GM18511 (cell line): ENCODE measurements around the gene BRD9.
"Not testable (repeated sequence)": the region's sequence is repeated elsewhere in the genome, so short reads cannot be mapped to it uniquely, and the experiment has no call there.

Experiments used
- ATAC-seq: cut with Tn5 transposase; IDR thresholded peaks from one replicate; pipeline ENCODE4 v1.9.1; 2021; ENCODE audit warnings: mild to moderate bottlenecking, moderate library complexity; ENCODE audit not compliant: unreplicated experiment

The BRD9 gene

DNA sequence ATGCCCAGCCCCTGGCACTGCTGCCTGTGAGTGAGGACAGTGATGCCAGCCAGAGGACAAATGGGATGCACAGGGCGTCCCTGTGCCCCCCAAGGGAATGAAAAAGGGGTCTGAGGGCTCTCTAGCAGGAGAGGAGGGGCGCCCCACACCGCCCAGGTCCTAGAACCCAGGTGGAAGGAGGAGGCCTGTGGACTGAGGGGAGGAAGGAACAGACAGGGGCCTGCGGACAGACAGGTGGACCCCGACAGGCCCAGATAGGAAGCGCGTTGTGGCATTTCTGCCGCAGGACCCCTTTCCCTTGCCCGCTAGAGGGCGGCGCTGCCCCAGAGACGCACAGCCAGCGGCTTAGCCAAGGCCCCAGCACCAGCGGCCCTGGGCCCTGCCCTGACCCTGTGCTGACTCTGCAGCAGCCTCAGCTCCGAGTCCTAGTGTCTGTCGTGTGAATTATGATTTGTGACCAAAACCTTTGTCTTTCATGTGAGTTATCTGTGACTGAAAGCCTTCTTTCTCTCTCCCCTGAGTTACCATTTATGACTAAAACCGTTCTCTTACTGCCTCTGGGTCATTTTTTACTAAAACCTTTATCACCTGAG lies 30.8 kb upstream of the BRD9 start:
- no peak for ATAC-seq

DNA sequence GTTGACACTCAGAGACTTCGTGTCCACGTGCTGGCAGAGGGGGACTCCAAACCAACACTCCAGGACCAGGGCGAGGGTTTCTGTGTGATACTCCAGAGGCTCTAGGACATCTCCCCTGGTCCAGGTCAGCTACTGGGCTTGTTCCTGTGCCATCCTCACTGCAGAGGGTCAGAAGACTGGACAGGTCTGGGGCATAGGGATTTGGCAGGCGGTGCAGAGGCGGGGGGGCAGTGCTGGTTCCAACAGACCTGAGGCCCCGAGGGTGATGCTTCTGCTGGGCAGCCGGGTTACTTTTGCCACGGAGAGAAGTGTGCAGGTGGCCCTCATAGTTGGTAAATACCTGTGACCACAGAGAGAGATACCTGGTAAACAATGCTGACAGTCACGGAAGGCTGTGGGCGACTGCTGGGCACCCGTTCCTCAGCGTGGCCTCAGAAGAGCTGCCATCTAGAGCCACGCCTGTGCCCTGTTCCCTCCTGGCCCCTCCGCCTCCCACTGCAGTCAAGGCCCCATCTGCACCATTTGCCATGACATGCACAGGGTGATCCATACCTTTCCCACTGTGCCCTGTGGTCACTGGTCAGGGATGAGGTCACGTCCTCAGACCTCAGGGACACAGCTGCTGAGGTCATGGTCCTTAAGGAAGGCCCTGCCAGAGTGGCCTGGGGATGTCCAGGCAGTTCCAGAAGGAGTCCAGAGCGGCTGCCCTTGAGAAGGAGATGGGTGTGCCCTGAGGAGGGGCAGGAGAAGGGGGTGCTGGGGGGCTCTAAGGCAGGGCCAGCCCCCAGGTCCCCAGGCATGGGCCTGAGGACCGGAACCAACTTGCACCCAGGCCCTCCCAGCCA lies 30.1 kb upstream of the BRD9 start:
- ATAC-seq: no peak

- no peak for ATAC-seq
These were observed 29.1 kb upstream of the BRD9 start for GRCh38 chr5:921456-922435.

- no peak for ATAC-seq
These were observed 27.7 kb upstream of the BRD9 start for GRCh38 chr5:920321-920720.

DNA sequence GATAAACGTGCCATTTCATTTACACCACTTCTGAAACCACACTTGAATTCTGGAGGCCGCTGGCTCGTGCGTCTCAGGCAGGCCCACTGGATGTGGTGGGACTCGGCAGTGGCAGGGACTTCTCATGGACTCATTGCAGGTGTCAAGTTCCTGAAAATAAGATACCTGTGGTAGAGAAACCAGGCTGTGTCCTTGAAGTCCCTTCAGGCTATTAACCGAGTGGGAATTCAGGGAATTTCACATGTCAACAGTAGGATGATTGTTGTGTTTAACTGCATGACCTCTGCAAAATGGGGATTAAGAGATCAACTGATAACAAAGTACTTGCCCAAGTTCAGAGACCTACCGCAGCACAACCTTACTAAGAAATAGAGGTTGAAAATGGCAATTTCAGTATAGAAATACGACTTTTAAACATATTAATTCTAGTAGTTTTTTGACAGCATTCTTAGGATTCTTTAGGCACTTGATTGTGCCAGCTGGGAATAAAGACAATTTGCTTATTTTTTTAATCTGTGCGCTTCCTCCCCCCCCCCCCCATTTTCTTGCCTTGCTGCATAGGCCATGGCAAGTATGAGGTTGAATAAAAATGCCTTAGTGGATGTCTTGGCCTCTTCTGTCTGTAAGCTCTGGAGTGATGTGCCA lies 26.9 kb upstream of the BRD9 start:
- no peak for ATAC-seq

DNA sequence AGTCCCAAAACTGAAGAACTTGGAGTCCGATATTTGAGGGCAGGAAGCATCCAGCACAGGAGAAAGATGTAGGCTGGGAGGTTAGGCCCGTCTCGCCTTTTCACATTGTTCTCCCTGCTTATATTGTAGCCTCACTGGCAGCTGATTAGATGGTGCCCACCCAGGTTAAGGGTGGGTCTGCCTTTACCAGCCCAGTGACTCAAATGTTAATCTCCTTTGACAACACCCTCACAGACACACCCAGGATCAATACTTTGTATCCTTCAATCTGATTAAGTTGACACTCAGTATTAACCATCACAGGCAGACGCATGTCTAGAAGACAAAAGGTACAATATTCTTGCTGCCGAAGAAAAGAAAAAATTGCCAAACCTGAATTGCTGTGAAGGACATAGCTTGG lies 26.1 kb upstream of the BRD9 start:
- ATAC-seq: not testable (repeated sequence)

GRCh38 chr5:916441-917293 lies 24.1 kb upstream of the BRD9 start:
- ATAC-seq: no peak

GRCh38 chr5:915946-916345 lies 23.3 kb upstream of the BRD9 start:
- ATAC-seq: no peak

GRCh38 chr5:915346-915745 lies 22.7 kb upstream of the BRD9 start:
- ATAC-seq: not testable (repeated sequence)

- ATAC-seq: no peak
These were observed 22.0 kb upstream of the BRD9 start for GRCh38 chr5:914612-915011.

- ATAC-seq: no peak
These were observed 21.6 kb upstream of the BRD9 start for GRCh38 chr5:914174-914573.

- ATAC-seq: no peak
These were observed 19.9 kb upstream of the BRD9 start for GRCh38 chr5:912280-913091.

GRCh38 chr5:911601-912000 lies 19.0 kb upstream of the BRD9 start:
- no peak for ATAC-seq

GRCh38 chr5:910769-911160 lies 18.2 kb upstream of the BRD9 start:
- no peak for ATAC-seq

- no peak for ATAC-seq
These were observed 17.6 kb upstream of the BRD9 start for GRCh38 chr5:909994-910768.

- ATAC-seq: no peak
These were observed 16.5 kb upstream of the BRD9 start for GRCh38 chr5:909086-909485.

- ATAC-seq: no peak
These were observed 15.6 kb upstream of the BRD9 start for GRCh38 chr5:908172-908571.

- ATAC-seq: no peak
These were observed 14.8 kb upstream of the BRD9 start for GRCh38 chr5:907366-907910.
